HepG2 (cell line): ENCODE measurements around the gene NT5C. TPM values are rescaled to one million over a fixed set of nuclear protein-coding genes. Genes with fewer than 3 reads are reported as not detected.

Experiments used
- ATAD3A ChIP-seq: sonication (generic); formaldehyde crosslinking; IDR thresholded peaks from 2 replicates; pipeline ENCODE4 v1.4.0; 2020; ENCODE audit warnings: missing genetic modification reagents
- BRF2 ChIP-seq: sonication (generic); formaldehyde crosslinking; IDR thresholded peaks from 2 replicates; pipeline ENCODE4 v1.8.1; 2022; ENCODE audit warnings: mild to moderate bottlenecking, missing genetic modification reagents
- FOSL1 ChIP-seq: sonication (generic); formaldehyde crosslinking; IDR thresholded peaks from 2 replicates; pipeline ENCODE4 v1.9.0; 2021; ENCODE audit warnings: missing genetic modification reagents, borderline replicate concordance
- FOXO4 ChIP-seq: sonication (generic); formaldehyde crosslinking; conservative IDR thresholded peaks from 2 replicates; pipeline ENCODE4 v1.8.1; 2023; ENCODE audit warnings: missing genetic modification reagents
- HNRNPUL1 ChIP-seq: fragments of 200-400 bp; formaldehyde crosslinking; IDR thresholded peaks from 2 replicates; pipeline ENCODE4 v1.6.1; 2017; ENCODE audit warnings: low read depth, mild to moderate bottlenecking, low read length, moderate library complexity
- HOXA5 ChIP-seq: sonication (generic); formaldehyde crosslinking; IDR thresholded peaks from 2 replicates; pipeline ENCODE4 v1.4.0; 2020; ENCODE audit warnings: missing genetic modification reagents
- HOXA7 ChIP-seq: sonication (generic); formaldehyde crosslinking; IDR thresholded peaks from 2 replicates; pipeline ENCODE4 v1.8.1; 2022; ENCODE audit warnings: mild to moderate bottlenecking, missing genetic modification reagents, moderate library complexity
- KDM4B ChIP-seq: sonication (generic); formaldehyde crosslinking; IDR thresholded peaks from 2 replicates; pipeline ENCODE4 v1.4.0; 2020; ENCODE audit warnings: missing genetic modification reagents
- MTF2 ChIP-seq: sonication (generic); formaldehyde crosslinking; IDR thresholded peaks from 2 replicates; pipeline ENCODE4 v1.5.0; 2020; ENCODE audit warnings: missing genetic modification reagents, borderline replicate concordance
- REPIN1 ChIP-seq: sonication (generic); formaldehyde crosslinking; IDR thresholded peaks from 2 replicates; pipeline ENCODE4 v1.8.0; 2022; ENCODE audit warnings: missing genetic modification reagents, low read depth, mild to moderate bottlenecking, borderline replicate concordance
- RFX3 ChIP-seq: IDR thresholded peaks from 2 replicates; pipeline ENCODE4 v1.6.1; 2016; ENCODE audit warnings: missing biosample characterization, missing genetic modification reagents
- SKI ChIP-seq: fragments of 450-650 bp; IDR thresholded peaks from one replicate; pipeline ENCODE4 v1.6.1; 2018; ENCODE audit warnings: mild to moderate bottlenecking; ENCODE audit not compliant: partially characterized antibody
- SSRP1 ChIP-seq: IDR thresholded peaks from 2 replicates; pipeline ENCODE4 v1.6.1; 2016; ENCODE audit warnings: control low read depth
- TEF ChIP-seq: sonication (generic); formaldehyde crosslinking; IDR thresholded peaks from 2 replicates; pipeline ENCODE4 v1.5.0; 2020; ENCODE audit warnings: missing genetic modification reagents
- USF2 ChIP-seq, 2 experiments: sonication (generic) in 1 of 2; formaldehyde crosslinking in 1 of 2; IDR thresholded peaks; 2 replicates each; pipeline versions ENCODE4 v1.5.1 to v1.6.1; 2011 to 2020; ENCODE audit warnings: borderline replicate concordance in 1 of 2, low read depth in 1 of 2, low read length in 1 of 2, mild to moderate bottlenecking in 1 of 2, missing genetic modification reagents in 1 of 2, moderate library complexity in 1 of 2
- WIZ ChIP-seq: sonication (generic); formaldehyde crosslinking; IDR thresholded peaks from 2 replicates; pipeline ENCODE4 v1.5.1; 2020; ENCODE audit warnings: mild to moderate bottlenecking, missing genetic modification reagents
- ZBTB25 ChIP-seq: IDR thresholded peaks from 2 replicates; pipeline ENCODE4 v1.6.1; 2018; ENCODE audit warnings: missing genetic modification reagents
- ZKSCAN8 ChIP-seq: IDR thresholded peaks from 2 replicates; pipeline ENCODE4 v1.6.1; 2016; ENCODE audit warnings: borderline replicate concordance, missing genetic modification reagents, missing compliant biosample characterization
- ZNF678 ChIP-seq: sonication (generic); formaldehyde crosslinking; IDR thresholded peaks from 2 replicates; pipeline ENCODE4 v1.4.0; 2020; ENCODE audit warnings: mild to moderate bottlenecking, missing genetic modification reagents
- ZNF772 ChIP-seq: sonication (generic); formaldehyde crosslinking; IDR thresholded peaks from 2 replicates; pipeline ENCODE4 v1.5.0; 2020; ENCODE audit warnings: mild to moderate bottlenecking, missing genetic modification reagents
- ZNF775 ChIP-seq: sonication (generic); formaldehyde crosslinking; IDR thresholded peaks from 2 replicates; pipeline ENCODE4 v1.4.0; 2020; ENCODE audit warnings: missing genetic modification reagents, mild to moderate bottlenecking, moderate library complexity, borderline replicate concordance
- ZNF792 ChIP-seq: IDR thresholded peaks from 2 replicates; pipeline ENCODE4 v1.6.1; 2016
- ZSCAN9 ChIP-seq: IDR thresholded peaks from 2 replicates; pipeline ENCODE4 v1.6.1; 2016; ENCODE audit warnings: borderline replicate concordance
- polyA plus RNA-seq, 8 experiments: library from polyadenylated mRNA; depleted of rRNA in 3 of 8; stranded (reverse) in 7 of 8; unstranded in 1 of 8; fragments of >200 nt; fragmentation: Illumina TruSeq in 4 of 8; extraction: Trizol in 4 of 8; gene quantifications; 2 replicates each; pipeline versions ENCODE4 v1.2.1 to v1.2.3, GENCODE V29; 2011 to 2016; ENCODE audit warnings: low read depth in 4 of 8, missing spikeins in 1 of 8, mixed read lengths in 1 of 8; ENCODE audit not compliant: insufficient read depth in 1 of 8
- total RNA-seq, 5 experiments: library from RNA; depleted of rRNA; stranded (reverse); fragments of >200 nt; fragmentation: Illumina TruSeq; extraction: Trizol; gene quantifications; 2 replicates each; pipeline ENCODE4 v1.2.3, GENCODE V29; 2016; ENCODE audit warnings: low read depth in 1 of 5

The NT5C gene
- total and polyA plus RNA-seq, 2 of the 13 experiments (the other 11 are each of a cell fraction or from before 2014, with no cell fraction given): 42.8 to 48.6 TPM

DNA sequence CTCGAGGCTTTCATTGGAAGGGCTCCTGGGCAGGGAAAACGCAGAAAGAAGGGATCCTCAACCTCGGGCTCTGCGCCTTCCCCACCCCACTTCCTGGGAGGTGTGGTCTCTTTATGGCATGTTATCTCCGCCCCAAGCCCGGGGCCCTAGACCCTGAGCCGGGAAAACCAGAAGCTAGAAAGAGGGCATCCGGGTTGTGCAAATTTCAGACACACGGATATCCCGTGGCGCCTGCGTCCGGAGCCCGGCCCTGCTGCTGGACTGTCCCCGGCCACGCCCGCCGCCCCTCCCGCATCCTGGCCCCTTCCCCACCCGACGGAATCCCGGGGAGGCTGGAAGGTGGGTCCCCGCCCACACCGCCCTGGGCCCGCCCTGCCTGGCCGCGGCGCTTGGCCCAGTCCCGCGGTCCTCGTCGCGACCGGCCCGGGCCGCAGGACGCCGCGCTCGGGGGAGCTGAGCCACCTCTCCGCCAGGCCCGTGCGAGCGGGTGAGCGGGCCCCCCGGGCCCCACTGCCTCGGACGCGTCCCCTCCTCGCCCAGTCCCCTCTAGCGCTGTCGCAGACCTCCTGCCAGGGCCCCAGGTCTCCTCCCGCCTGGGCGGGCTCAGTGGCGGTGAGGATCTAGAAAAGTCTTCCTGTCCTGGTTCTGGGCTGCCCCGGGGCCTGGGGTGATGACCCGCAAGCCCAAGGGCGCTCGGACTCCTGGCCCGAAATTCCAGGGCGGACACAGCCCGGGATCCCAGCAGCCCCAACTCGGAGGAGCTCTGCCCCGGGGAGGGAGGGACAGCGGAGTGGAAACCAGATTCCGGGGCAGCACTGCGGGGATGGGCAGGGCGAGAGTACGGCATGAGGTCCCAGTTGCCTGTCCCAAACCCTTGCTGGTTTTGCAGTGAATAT is 43.7 kb downstream of the NT5C start, which contains the start of gene SLC16A5 (continued):
- 0 out of 2 replicates have a peak, but pooled peaks have one; percentile 35 for TF ChIP-seq TEF (CRISPR knock-in tag)
- TF ChIP-seq ZNF678 (CRISPR knock-in tag): no peak
- TF ChIP-seq BRF2 (CRISPR knock-in tag): no peak
- TF ChIP-seq HOXA5 (CRISPR knock-in tag): 0 out of 2 replicates have a peak, but pooled peaks have one; percentile 4
- no peak for TF ChIP-seq USF2 (IDR thresholded peaks at IDR 0.05; ENCODE audit: low read depth, low read length)
- TF ChIP-seq USF2 (CRISPR knock-in tag; IDR thresholded peaks at IDR 0.05; ENCODE audit: borderline replicate concordance): no peak
- no peak for TF ChIP-seq KDM4B
- TF ChIP-seq ZBTB25: peak; percentile 48; the same call in 1 of the 2 replicates
- no peak for TF ChIP-seq ZNF775 (CRISPR knock-in tag)
- no peak for TF ChIP-seq FOXO4
- TF ChIP-seq RFX3: no peak
- no peak for TF ChIP-seq HOXA7 (CRISPR knock-in tag)
- TF ChIP-seq ZSCAN9: no peak
- TF ChIP-seq ATAD3A (CRISPR knock-in tag): no peak
- TF ChIP-seq SKI: no peak
- TF ChIP-seq WIZ (CRISPR knock-in tag): no peak
- TF ChIP-seq REPIN1 (CRISPR knock-in tag): no peak
- no peak for TF ChIP-seq HNRNPUL1
- peak; percentile 37; the same call in 1 of the 2 replicates for TF ChIP-seq MTF2
- peak; percentile 36; the same call in 1 of the 2 replicates for TF ChIP-seq ZNF792 (CRISPR knock-in tag)
- TF ChIP-seq ZKSCAN8: no peak
- no peak for TF ChIP-seq FOSL1 (CRISPR knock-in tag)
- 0 out of 2 replicates have a peak, but pooled peaks have one; percentile 68 for TF ChIP-seq SSRP1 (CRISPR knock-in tag)
- no peak for TF ChIP-seq ZNF772 (CRISPR knock-in tag)
